Posterior vena cava (tissue), 2 donors: ENCODE results near the gene GMEB2. TPM values are rescaled to one million over a fixed set of nuclear protein-coding genes. Genes with fewer than 3 reads are reported as not detected.
"Not testable (repeated sequence)": the region's sequence is repeated elsewhere in the genome, so short reads cannot be mapped to it uniquely, and the experiment has no call there.

Source experiments
- DNase-seq: peaks from one replicate; pipeline ENCODE4 v3.0.0-alpha.2; 2020; ENCODE audit warnings: low spot score
- intact Hi-C, 2 donors: fragments of 100-400 bp; cut with DNase I; formaldehyde crosslinking; loops; one replicate each; pipeline versions ENCODE4 v1.14.1 to v1.14.2; 2022 to 2023
- total RNA-seq, 2 donors: library from RNA; stranded (reverse); fragmentation: NEBNext Ultra II Directional; extraction: Animal tissue kit (Norgen Biotek cat#: 25700); gene quantifications; one replicate each; pipeline ENCODE4 v1.2.1, GENCODE V29; 2021
- donor health status: DM: yes; HTN: yes; CAD: no.
- donor health status: DM: yes; HTN: yes; CAD: no.

GMEB2 gene
- total RNA-seq, 2 donors from 2014 or later, result 6.9 to 8.8 TPM

DNA sequence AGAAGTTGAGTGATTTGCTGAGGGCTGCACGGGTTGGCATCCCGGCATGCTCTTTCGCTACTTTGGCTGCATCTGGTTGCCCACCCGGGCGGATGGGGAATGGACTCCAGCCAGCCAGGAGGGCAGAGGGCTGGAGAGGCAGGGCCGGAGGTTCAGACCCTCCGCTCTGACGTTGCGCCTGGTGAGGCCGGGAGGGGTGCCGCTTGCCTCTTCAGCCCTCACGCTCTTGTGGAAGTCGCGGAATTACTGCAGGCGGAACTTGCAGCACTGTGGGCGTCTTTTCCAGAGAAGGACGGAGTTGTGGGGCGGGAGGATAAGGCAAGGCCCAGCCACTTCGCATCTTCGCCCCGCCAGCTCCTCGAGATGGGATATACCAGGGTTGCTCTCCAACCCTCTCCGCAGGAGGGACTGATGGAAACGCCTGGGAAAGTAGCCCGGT lies 31.9 kb upstream of the GMEB2 start:
- intact Hi-C loops, result no loop called here
- DNase-seq, result no peak

DNA sequence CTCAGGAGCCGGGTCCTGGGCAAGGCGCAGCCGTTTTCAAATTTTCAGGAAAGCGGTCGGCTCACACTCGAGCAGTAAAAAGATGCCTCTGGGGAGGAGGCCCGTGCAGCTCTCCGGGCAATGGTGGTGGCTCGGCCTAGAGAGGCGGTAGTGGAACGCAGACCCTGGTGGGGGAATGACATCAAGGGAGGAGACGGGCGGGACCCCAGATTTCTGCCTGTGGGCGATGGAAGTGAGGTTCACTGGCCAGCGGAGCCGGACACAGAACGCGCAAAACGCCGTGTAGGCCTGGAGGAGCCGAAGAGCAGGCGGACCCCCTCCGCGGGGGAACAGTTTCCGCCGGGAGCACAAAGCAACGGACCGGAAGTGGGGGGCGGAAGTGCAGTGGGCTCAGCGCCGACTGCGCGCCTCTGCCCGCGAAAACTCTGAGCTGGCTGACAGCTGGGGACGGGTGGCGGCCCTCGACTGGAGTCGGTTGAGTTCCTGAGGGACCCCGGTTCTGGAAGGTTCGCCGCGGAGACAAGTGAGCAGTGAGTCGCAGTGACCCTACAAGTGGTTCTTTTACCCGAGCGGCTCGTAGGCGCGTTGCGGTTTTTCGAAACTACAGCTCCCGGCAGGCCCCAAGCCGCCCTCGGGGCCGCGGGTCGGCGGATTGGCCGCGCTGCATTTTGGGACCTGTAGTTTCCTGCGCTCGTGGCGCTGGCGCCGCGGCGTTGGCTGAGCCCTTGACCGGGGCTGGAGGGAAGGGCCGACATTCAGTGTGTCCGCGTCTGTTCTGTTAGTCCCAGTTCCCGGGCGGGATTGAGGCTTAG lies 31.2 kb upstream of the GMEB2 start, which contains the start of gene RTEL1:
Gene RTEL1 (plus strand): TSS at position 376 of the 812 bp plus-strand sequence. CDS start 1,091 bp downstream, outside the sequence.
- DNase-seq, result peak; percentile 98
- intact Hi-C loops, result loop anchor here in 1 of 2 donors (1.0 kb wide), 1 partner anchor 20 kb away; no protein-coding TSS in a partner anchor

DNA sequence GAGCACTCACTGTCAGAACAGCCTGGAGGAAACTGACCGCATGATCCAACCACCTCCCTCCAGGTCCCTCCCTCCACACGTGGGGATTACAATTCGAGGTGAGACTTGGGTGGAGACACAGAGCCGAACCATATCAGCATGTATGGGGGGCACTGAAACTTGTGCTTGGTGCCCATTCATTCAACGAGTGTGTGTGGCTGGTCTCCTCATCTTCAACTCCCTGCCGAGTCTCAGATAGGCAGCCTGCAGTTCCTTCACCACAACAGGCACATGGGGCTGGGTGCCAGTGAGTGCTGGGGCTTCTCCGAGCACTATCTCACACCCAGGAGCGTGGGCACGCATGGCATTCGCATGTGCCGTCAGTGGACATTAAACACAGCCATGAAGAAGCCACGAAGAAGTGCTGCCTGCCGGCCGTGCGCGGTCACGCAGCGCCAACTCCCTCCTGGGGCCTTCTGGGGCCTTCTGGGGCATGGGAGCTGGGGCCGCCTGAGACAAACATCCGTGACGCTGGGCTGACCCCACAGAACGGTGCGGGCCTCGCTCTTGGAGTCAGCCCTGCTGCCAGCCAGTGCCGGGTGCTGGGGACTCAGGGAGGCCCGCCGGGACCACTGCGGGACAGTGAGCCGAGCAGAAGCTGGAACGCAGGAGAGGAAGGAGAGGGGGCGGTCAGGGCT lies 30.5 kb upstream of the GMEB2 start:
- DNase-seq, result no peak
- intact Hi-C loops, result loop anchor here in 1 of 2 donors (1.0 kb wide), 1 partner anchor 21 kb away; no protein-coding TSS in a partner anchor

DNA sequence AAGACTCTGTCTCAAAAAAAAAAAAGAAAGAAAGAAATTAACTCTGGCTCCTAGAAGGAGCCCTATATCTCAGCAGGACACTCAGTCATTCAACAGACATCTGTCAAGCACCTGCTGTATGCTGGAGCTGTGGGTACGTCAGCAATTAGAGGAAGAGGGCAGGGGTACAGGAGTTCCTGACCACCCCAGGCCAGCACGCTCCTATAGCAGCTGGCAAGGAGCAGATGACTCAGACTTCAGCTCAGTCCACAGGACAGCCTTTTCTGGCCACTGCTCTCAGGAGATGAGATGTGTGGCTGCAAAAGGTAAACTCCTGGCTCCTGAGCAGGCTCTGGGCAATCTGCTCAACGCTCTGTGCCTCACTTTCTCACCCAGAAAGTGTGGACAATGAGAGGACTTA lies 29.6 kb upstream of the GMEB2 start:
- intact Hi-C loops, result no loop called here

DNA sequence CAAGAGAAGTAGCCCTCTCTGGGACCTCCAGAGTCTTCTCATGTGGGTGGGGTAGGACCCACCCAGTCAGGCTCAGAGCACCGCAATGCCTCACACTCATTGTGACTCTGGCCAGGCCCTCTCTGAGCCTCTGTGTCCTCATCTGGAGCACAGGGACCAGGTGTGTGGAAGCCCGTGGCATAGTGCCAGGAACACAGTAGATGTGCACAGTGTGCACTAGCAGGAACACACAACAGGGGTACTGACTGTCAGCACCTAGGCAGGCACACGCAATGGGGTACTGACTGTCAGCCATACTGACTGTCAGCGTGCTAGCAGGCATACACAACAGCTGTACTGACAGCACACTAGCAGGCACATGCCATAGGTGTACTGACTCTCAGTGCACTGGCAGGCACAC lies 28.3 kb upstream of the GMEB2 start:
- DNase-seq, result no peak
- intact Hi-C loops, result no loop called here

More for the DNA sequence above, 29.6 kb upstream of the GMEB2 start:
- no peak for DNase-seq

DNA sequence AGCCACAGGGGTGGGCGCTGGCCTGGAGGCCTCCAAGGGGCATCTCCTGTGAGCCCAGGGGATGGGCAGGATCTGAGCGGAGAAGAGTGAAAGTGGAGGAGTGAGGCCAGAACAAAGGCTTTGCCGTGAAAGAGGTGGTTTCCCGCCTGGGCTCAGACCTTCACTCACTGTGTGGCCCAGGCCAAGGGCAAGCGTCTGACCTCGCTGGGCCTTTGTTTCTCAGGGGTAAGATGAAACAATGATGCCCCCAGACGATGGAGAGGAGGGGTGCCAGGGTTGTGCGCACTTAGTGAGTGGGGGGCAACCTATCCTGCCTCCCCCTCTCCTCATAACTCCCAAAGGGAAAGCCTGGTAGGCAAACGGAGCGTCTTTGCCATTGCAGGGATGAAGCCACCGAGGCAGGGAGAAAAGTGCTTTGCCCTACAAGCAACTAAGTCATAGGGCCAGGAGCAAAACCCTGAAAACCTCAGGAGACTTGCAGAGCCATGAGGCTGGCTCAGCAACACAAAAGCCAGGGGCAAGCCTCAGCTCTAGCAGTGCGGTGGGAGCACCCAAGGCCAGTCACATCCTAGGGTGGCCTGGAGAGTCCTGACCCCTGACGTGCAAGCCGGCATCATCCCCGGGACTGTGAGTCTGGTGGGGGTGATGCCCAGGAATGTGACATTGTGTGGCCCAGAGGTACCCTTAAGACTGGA lies 27.2 kb upstream of the GMEB2 start:
- intact Hi-C loops, result no loop called here
- DNase-seq, result no peak

DNA sequence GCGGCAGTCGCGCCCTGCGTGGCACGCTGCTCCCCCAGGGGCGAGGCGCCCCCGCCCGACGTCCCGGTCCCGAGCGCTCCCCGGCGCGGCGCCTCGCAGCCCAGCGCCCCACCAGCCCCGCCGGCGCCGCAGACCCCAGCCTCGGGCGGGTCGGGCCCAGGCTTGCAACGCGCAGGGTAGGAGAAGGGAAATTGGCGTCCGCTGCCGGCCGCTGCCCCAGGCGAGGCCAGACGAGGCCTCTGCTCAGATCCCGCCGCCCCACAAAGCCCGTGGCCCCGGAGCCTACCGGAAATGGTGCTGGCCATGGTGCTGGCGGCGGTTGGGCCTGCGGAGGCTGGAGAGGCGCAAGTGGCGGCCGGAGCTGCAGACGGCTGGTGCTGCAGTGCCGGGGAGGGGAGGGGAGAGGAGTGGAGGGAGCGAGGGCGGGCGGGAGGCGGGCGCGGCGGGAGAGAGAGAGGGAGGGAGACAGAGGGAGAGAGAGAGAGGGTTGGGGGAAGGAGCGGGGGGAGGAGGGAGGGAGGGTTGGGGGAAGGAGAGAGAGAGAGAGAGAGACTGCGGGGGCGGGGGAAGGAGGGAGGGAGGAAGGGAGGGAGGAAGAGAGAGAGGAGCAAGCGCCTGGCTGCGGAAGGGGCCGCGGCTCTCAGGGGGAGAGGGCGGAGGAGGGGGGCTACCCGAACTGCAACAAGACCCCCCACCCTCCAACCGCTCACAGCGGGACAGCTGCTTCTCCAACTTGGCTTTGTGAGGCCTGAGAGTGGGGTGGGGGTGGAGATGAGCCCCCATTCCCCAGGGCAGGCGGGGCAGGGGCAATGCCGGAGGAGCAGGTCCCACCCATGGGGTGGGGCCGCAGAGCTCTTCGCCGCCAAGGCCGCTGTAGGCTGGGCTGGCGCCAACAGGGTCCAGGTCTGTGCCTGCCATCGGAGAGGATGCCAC lies 26.4 kb upstream of the GMEB2 start, which contains the start of gene STMN3:
Gene STMN3 (minus strand): TSS at position 384 of the 933 bp plus-strand sequence. CDS start 79 bp downstream, at position 305.
- DNase-seq, result peak; percentile 96
- intact Hi-C loops, result no loop called here

DNA sequence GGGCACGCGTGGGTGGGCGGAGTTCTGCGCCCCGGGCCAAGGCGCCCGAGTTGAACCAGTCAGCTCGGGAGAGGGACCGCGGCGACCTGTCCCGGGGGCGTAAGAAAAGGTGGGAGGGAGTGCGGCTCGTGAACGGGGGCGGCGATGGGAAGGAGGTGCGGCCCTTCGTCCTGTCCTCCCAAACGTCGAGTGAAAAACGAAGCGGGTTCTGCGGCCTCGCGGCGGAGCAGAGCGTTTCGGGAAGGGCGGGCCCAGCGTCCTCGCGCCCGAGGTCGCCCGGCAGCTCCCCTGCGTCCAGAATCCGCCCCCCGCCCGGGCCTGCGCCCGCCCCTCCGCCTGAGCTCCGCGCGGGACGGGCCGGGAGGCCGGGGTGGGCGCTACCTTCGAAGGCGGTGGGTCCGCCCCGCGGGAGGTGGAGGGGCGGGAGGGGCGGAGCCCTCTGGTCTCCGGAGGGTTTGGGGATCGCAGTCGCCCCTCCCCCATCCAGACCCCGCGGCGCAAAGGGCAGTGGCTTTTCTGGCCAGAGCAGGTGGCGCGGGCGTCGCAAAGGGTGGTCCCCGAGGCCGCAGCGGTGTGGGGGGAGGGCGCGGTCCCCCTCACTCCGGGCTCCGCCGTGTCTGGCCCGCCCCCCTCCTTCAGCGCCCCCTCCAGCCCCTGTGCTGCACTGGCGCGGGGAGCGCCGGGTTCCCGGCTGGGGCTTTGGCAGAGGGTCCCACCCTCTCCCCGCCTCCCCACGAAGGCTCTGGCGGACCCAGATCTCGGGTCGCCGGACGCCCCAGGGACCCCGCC lies 25.5 kb upstream of the GMEB2 start:
- intact Hi-C loops, result no loop called here
- no peak for DNase-seq

DNA sequence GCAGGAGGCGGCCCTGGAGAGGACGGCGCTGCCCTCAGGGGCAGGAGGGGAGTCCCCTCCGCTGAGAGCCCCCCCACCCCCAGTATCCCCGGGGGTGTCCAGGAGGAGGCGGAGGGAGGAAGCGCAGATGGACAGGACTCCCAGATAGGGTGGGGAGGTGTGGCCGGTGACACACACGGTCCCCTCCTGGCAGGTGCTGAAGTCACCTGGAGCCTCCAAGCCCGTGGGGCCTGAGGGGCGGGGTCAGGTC lies 25.0 kb upstream of the GMEB2 start:
- intact Hi-C loops, result no loop called here
- no peak for DNase-seq

DNA sequence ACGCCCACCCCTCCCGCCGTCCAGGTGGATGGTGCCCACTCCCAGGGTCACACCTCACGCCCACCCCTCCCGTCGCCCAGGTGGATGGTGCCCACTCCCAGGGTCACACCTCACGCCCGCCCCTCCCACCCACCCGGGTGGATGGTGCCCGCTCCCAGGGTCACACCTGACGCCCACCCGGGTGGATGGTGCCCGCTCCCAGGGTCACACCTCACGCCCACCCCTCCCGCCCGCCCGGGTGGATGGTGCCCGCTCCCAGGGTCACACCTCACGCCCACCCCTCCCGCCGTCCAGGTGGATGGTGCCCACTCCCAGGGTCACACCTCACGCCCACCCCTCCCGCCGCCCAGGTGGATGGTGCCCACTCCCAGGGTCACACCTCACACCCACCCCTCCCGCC lies 23.6 kb upstream of the GMEB2 start:
- intact Hi-C loops, DNase-seq: not testable (repeated sequence)

DNA sequence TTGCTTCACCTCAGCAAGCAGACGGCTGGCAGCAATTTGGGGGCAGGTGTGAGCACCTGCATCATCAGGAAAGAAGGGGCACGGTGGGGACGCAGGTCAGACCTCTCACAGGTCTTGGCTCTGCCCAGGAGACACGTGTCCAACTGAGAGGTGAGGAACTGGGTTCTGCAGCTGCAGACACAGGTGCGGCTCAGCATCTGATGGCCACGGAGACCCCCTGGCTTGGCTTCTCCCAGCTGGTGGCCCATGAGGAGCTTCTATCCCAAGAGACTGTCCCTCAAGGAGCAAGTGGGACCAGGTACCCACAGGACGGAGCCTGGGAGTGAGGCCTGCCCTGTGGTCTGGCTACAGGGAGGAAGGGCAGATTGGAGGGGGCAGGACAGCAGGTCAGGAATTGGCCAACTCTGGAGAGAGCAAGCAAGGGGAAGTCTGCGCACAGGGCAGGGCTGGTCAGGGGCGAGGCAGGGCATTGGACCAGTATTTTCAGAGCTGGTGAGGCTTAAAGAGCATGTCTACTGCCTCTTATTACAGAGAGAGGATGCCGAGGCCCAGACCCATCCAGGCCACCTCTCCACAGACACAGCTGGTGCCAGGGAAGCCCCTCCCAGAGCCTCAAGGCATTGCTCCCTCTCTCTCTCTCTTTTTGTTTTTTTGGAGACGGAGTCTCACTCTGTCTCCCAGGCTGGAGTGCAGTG lies 22.1 kb upstream of the GMEB2 start:
- DNase-seq, result no peak
- intact Hi-C loops, result loop anchor here in 1 of 2 donors (10.0 kb wide), 1 partner anchor 114 kb away; the partner anchor contains the start of gene PTK6

DNA sequence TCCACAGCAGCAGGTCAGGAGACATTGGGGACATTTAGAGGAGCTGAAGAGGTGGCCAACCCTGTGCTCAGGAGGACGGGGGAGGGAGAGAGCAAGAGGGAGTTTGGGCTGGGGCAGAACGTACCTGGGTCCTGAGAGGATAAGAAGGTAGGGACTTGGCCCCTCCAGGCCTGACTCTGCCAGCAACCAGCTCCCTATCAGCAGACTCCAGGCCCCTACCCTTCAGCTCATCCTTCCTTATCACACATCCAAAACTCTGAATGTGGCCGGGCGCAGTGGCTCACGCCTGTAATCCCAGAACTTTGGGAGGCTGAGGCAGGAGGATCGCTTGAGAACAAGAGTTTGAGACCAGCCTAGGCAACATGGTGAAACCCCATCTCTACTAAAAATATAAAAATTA lies 21.3 kb upstream of the GMEB2 start:
- DNase-seq, result no peak
- intact Hi-C loops, result loop anchor here in 1 of 2 donors (10.0 kb wide), 1 partner anchor 113 kb away; the partner anchor contains the start of gene PTK6

DNA sequence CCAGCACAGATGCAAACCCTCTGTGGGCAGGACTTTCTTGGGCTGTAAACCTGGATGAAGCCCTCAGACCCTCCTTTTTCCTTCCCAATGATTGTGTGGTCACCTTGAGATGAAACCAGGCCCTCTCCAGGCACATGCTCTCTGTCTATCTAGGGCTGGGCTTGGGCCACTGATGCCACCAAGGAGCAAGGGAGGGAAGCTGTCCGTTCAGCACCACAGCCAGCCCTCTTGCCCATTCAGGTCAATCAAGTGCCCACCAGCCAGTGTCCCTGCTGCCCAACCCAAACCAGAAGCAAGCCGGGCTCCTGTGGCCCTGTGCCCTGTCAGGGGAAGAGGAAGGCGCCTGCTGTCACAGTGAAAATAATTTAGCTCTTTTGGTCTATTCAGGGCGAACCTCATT lies 18.3 kb upstream of the GMEB2 start:
- intact Hi-C loops, result loop anchor here in 1 of 2 donors (10.0 kb wide), 1 partner anchor 110 kb away; the partner anchor contains the start of gene PTK6
- no peak for DNase-seq

DNA sequence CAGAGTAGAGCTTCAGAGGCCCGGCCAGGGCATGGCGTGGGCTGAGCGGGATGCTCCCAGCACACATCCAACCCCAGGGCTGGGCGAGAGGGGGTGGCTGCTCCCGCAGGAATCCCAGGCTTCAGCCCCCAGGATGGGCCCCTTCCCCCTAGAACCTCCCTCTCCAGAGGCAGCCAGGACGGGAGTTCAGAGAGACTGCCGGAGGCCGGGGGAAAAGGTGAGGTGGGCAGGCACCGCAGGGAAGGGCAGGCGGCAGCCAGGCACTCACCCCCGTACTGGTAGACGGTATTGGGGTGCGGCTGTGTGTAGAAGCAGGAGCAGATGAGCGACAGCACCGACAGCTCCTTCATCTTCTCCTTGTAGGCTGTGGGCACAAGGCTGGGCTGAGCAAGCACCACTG lies 17.0 kb upstream of the GMEB2 start:
- DNase-seq, result no peak
- intact Hi-C loops, result loop anchor here in 1 of 2 donors (10.0 kb wide), 1 partner anchor 109 kb away; the partner anchor contains the start of gene PTK6

DNA sequence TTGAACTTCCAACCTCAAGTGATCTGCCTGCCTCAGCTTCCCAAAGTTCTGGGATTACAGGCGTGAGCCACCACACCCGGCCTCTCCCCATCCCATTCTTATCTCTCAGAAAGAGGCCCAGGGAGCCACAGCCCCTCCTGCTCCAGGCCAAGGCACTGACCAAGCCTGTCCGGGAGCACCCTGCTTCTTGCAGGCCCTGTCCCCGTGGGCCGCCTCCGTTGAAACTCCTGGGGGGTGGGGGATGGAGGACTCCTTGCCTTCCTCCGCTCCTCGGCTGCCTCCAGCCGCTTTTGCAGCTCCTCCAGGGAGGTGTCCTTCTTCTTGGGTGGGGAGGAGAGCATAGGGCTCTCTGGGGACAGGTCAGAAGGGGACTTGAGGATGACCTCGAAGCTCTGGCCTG lies 16.6 kb upstream of the GMEB2 start:
- intact Hi-C loops, result loop anchor here in 1 of 2 donors (10.0 kb wide), 1 partner anchor 109 kb away; the partner anchor contains the start of gene PTK6
- DNase-seq, result no peak

DNA sequence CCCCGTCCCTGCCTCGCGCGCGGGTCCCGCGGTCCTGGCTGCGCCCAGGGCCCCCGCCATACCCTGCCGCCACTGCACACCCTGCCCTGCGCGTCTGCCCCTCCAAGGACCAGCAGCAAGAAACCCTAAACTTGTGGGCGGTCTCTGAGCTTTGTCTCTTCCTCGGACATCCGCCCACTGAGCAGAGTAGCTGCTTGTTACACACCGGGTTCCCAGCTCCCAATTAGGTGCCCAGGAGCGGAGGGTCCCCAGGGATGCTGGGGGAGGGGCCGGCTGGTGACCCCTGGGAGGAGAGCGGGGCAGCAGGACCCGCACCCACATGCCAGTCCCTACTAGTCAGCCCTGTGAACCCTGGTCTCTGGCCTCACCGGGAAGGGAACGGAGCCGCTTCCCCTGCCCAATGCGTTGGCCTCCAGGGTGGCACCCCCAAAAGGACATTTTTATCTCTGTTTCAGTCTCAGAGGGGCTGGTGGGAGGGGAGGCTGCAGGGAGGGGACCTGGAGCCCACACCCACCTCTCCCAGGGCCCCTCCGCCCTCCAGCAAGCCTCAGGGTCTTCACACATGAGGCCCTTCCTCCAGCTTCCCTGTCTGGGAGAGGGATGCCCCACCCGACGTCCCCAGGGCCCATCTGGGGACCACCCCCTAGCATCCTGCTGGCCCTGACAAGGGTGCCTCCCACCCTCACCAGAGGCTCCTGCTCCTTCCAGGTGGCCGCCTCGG lies 15.8 kb upstream of the GMEB2 start:
- intact Hi-C loops, result loop anchor here in 1 of 2 donors (10.0 kb wide), 1 partner anchor 108 kb away; the partner anchor contains the start of gene PTK6
- DNase-seq, result no peak
